Loucy (cell line): Measurements from ENCODE around the gene SNCAIP.

Experiments used
- CTCF ChIP-seq: fragments of 200-600 bp; sonication (generic); conservative IDR thresholded peaks from 2 replicates; pipeline ENCODE4 v1.5.1; 2014; ENCODE audit warnings: mild to moderate bottlenecking, antibody characterized with exemption, low read length
- EZH2phosphoT487 ChIP-seq: fragments of 200-600 bp; IDR thresholded peaks from 2 replicates; pipeline ENCODE4 v1.6.1; 2018; ENCODE audit warnings: antibody characterized with exemption, mild to moderate bottlenecking, moderate library complexity, borderline replicate concordance

- no peak for TF ChIP-seq CTCF
- no peak for TF ChIP-seq EZH2phosphoT487
Observed at GRCh38 chr5:122346897-122347581, 35.0 kb downstream of the SNCAIP start.
